Measurements from ENCODE around the gene ARPC2. TPM values are rescaled to one million over a fixed set of nuclear protein-coding genes. Genes with fewer than 3 reads are reported as not detected.

Gene ARPC2
- total and polyA plus RNA-seq, 2 donors, result 206 to 256 TPM

DNA sequence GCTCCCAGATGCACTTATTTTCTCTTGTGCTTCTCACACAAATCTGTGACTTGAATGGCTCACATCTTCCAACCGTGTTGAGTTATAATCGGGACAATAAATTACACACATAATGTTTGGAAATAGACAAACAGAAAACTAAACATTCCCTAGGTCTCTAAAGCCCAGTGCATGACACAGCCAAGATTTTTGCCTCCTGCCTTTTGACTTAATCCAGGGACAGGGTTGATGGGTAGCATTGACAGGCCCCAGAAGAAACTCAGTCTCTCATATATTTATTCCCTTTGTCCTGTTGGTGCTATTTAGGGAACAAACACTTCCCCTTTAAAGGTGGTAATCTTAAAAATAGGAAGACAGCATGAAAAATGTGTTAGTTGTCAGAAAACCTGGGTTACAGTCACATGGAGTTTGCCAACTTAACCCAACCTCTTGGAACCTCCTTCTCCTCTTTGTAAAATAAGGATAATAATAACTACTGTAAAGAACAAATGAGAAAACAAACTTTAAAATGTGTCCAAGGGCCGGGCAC lies 24.0 kb upstream of the ARPC2 start:
- no peak for DNase-seq (ENCODE audit: extremely low spot score)
- 35% methylated on average over 3 of the region's 3 CpGs for WGBS
- Histone ChIP-seq H3K4me1 (ENCODE audit: insufficient read depth) (no peaks in the 10 kb centered on the region), H3K36me3 (ENCODE audit: insufficient read depth) (no peaks in the 10 kb centered on the region), H3K27ac (ENCODE audit: low read depth) (no peak overlapping the region), H3K4me3 (ENCODE audit: low read depth, low read length) (no peak overlapping the region)

GRCh38 chr2:218193701-218194100 lies 23.3 kb upstream of the ARPC2 start:
- no peak for DNase-seq (ENCODE audit: extremely low spot score)
- H3K4me3 ChIP-seq (ENCODE audit: low read depth, low read length), result no peak overlapping the region
- no peaks in the 10 kb centered on the region for H3K4me1 ChIP-seq (ENCODE audit: insufficient read depth)
- 88% methylated on average over 4 of the region's 4 CpGs for WGBS
- no peak overlapping the region for H3K27ac ChIP-seq (ENCODE audit: low read depth)
- H3K36me3 ChIP-seq (ENCODE audit: insufficient read depth), result no peaks in the 10 kb centered on the region

DNA sequence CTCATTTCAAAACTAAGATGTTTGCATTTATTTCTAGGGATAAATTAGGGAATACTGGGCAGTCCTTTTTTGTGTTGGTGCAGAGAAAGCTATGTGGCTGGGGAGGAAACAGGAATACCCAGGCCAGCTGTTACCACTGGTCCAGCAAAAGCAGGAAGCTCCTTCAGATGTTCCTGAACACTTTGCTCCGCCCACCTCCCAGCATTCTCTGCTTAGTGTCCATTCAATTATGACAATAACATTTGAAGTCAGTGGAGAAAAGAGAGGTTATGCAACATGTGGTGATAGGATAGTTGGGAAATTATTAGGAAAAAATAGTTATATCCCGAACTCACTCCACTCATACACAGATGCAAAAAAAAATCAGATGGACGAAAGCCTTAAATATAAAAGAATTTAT lies 22.1 kb upstream of the ARPC2 start:
- Histone ChIP-seq H3K4me1 (ENCODE audit: insufficient read depth) (no peaks in the 10 kb centered on the region), H3K4me3 (ENCODE audit: low read depth, low read length) (no peak overlapping the region), H3K36me3 (ENCODE audit: insufficient read depth) (no peaks in the 10 kb centered on the region), H3K27ac (ENCODE audit: low read depth) (no peak overlapping the region)
- WGBS, result 90% methylated on average over 3 of the region's 3 CpGs
- no peak for DNase-seq (ENCODE audit: extremely low spot score)

DNA sequence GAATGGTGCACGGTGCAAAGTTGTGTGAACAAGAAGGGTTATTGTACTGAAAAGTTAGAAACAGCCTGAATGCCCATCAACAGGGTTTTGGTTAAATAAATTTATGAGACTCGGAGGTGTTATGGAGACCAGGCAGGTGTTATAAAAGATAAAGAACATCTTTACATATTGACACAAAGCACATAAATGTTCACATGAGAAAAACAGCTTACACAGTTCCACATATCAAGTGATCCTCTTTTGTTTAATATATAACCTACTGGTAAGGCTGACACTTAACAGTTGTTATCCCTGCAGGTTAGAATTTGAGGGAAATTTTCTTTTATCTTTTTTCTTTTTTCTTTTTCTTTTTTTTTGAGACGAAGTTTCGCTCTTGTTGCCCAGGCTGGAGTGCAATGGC lies 20.0 kb upstream of the ARPC2 start:
- WGBS, result 83% methylated on average over 4 of the region's 4 CpGs
- H3K36me3 ChIP-seq (ENCODE audit: insufficient read depth), result no peaks in the 10 kb centered on the region
- no peak for DNase-seq (ENCODE audit: extremely low spot score)
- H3K4me1 ChIP-seq (ENCODE audit: insufficient read depth), result no peaks in the 10 kb centered on the region
- no peak overlapping the region for H3K4me3 ChIP-seq (ENCODE audit: low read depth, low read length)
- no peak overlapping the region for H3K27ac ChIP-seq (ENCODE audit: low read depth)

GRCh38 chr2:218202266-218202665 lies 14.7 kb upstream of the ARPC2 start:
- Histone ChIP-seq H3K27ac (ENCODE audit: low read depth) (no peak overlapping the region), H3K4me3 (ENCODE audit: low read depth, low read length) (no peak overlapping the region), H3K36me3 (ENCODE audit: insufficient read depth) (no peaks in the 10 kb centered on the region), H3K4me1 (ENCODE audit: insufficient read depth) (no peaks in the 10 kb centered on the region)
- DNase-seq (ENCODE audit: extremely low spot score), result no peak
- WGBS, result 90% methylated on average over 3 of the region's 3 CpGs

GRCh38 chr2:218209078-218209477 lies 7.9 kb upstream of the ARPC2 start:
- no peaks in the 10 kb centered on the region for H3K4me1 ChIP-seq (ENCODE audit: insufficient read depth)
- no peaks in the 10 kb centered on the region for H3K36me3 ChIP-seq (ENCODE audit: insufficient read depth)
- WGBS, result 97% methylated on average over 3 of the region's 3 CpGs
- H3K27ac ChIP-seq (ENCODE audit: low read depth), result no peak overlapping the region
- no peak overlapping the region for H3K4me3 ChIP-seq (ENCODE audit: low read depth, low read length)
- no peak for DNase-seq (ENCODE audit: extremely low spot score)

DNA sequence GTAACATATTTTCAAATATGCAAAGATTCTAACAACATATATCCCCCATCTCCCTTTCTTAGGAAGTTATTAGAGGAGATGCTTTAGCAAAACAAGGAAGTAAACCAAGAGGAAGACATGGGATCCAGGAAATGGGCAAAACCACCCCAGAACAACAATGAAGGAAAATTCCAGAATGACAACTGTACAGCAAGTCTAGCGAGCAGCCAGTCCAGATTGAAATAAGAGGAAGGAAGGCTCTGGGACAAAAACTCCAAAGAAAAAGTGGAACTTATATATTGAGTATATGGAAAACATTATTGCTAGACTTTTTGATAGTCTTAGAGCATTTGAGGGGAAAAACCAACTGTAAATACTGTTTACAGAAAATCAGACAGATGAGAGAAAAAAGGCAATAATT lies 2.9 kb upstream of the ARPC2 start:
- Histone ChIP-seq H3K4me3 (ENCODE audit: low read depth, low read length) (no peak overlapping the region), H3K36me3 (ENCODE audit: insufficient read depth) (no peaks in the 10 kb centered on the region), H3K27ac (ENCODE audit: low read depth) (no peak overlapping the region), H3K4me1 (ENCODE audit: insufficient read depth) (no peaks in the 10 kb centered on the region)
- WGBS, result 86% methylated on average over 1 of the region's 1 CpG
- DNase-seq (ENCODE audit: extremely low spot score), result no peak

- 40% methylated on average over 9 of the region's 9 CpGs for WGBS
- H3K36me3 ChIP-seq (ENCODE audit: insufficient read depth), result no peaks in the 10 kb centered on the region
These were observed 684 bp upstream of the ARPC2 start for GRCh38 chr2:218216336-218216673.

GRCh38 chr2:218217360-218218267 lies 625 bp downstream of the ARPC2 start:
- no peaks in the 10 kb centered on the region for H3K4me1 ChIP-seq (ENCODE audit: insufficient read depth)
- no peak for DNase-seq (ENCODE audit: extremely low spot score)
- peak overlapping the region; percentile 91 for H3K4me3 ChIP-seq (ENCODE audit: low read depth, low read length)
- peak overlapping the region; percentile 98 for H3K27ac ChIP-seq (ENCODE audit: low read depth)
- WGBS, result under 1% methylated on average over 47 of the region's 47 CpGs
- H3K36me3 ChIP-seq (ENCODE audit: insufficient read depth), result no peaks in the 10 kb centered on the region

More at GRCh38 chr2:218216336-218216673, 684 bp upstream of the ARPC2 start:
- Histone ChIP-seq H3K27ac (ENCODE audit: low read depth) (peak overlapping the region; percentile 98), H3K4me3 (ENCODE audit: low read depth, low read length) (peak overlapping the region; percentile 91), H3K4me1 (ENCODE audit: insufficient read depth) (no peaks in the 10 kb centered on the region)
- no peak for DNase-seq (ENCODE audit: extremely low spot score)

DNA sequence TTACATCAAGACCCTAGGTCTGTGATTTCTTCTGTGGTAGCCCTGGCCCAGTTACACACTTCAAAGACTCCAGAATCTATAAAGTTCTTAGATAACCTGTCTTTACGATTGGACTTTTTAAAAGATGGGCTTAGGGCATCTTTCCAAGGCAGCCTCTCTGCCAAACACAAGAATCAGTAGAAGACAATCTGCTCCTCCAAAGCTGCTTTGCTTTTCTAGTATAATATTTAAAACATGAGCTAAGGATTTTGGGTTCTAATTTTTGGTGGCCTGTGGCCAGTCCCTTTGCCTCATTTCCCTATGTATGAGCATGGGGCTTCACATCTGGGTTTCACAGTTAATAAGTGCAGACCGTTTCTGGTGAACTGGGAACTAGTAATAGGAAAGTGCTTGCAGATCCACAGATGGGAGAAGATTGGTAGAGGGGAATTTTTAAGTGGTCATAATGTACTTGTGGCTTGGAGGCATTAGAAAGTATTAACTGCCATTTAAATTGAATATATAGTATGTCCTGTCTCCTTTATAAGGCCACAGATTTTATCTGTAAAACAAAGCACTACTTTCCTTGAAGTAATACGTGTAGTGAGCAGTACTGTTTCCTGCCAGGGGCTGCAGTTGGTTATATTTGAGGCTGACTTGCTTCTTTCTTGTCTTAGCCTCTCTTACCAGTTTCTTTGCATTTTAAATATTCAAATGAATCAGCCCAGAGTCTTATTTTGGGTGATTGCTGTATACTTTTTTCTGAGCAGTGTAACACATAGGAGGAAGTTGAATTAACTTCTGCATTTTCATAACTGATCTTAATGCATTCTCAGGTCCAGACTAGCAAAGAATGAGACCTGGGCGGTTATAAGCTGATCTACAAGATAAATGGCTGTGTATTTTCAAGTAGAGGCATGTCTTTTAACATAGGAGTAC lies 1.5 kb downstream of the ARPC2 start:
- H3K36me3 ChIP-seq (ENCODE audit: insufficient read depth), result peaks cover under 1% of the 10 kb centered on the region
- WGBS, result 12% methylated on average over 4 of the region's 4 CpGs
- DNase-seq (ENCODE audit: extremely low spot score), result peak; percentile 72
- H3K4me1 ChIP-seq (ENCODE audit: insufficient read depth), result no peaks in the 10 kb centered on the region
- peak overlapping the region; percentile 91 for H3K4me3 ChIP-seq (ENCODE audit: low read depth, low read length)
- peak overlapping the region; percentile 98 for H3K27ac ChIP-seq (ENCODE audit: low read depth)

DNA sequence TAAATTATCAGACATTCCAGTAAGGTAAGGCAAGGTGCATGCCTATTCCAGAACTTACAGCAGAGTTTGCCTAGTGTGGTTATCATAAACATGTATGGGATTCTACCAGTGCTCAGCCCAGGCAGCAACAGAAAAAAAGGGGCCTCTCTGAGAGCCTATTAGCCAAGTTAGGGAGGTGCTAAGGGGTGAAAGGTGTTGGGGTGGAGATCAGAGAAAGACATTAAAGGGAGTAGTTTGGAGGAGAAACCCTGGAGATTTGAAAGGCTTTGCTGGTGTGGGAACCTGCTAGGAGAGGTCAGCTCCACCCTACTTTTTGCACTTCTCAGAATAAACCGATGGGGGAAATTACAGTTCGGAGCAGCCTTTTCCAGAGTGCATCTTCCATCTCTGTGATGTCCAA lies 2.9 kb downstream of the ARPC2 start:
- H3K4me1 ChIP-seq (ENCODE audit: insufficient read depth), result no peaks in the 10 kb centered on the region
- peak overlapping the region; percentile 62 for H3K27ac ChIP-seq (ENCODE audit: low read depth)
- peaks cover 5% of the 10 kb centered on the region for H3K36me3 ChIP-seq (ENCODE audit: insufficient read depth)
- H3K4me3 ChIP-seq (ENCODE audit: low read depth, low read length), result no peak overlapping the region
- 48% methylated on average over 2 of the region's 2 CpGs for WGBS
- DNase-seq (ENCODE audit: extremely low spot score), result no peak

GRCh38 chr2:218221000-218221399 lies 4.0 kb downstream of the ARPC2 start:
- WGBS, result 70% methylated on average over 5 of the region's 5 CpGs
- Histone ChIP-seq H3K36me3 (ENCODE audit: insufficient read depth) (peaks cover 5% of the 10 kb centered on the region), H3K4me1 (ENCODE audit: insufficient read depth) (no peaks in the 10 kb centered on the region), H3K4me3 (ENCODE audit: low read depth, low read length) (no peak overlapping the region), H3K27ac (ENCODE audit: low read depth) (no peak overlapping the region)
- DNase-seq (ENCODE audit: extremely low spot score), result no peak

- Histone ChIP-seq H3K27ac (ENCODE audit: low read depth) (peak overlapping the region; percentile 23), H3K4me3 (ENCODE audit: low read depth, low read length) (no peak overlapping the region)
These were observed 6.1 kb downstream of the ARPC2 start for GRCh38 chr2:218223046-218223445.

More at GRCh38 chr2:218223046-218223445, 6.1 kb downstream of the ARPC2 start:
- no peaks in the 10 kb centered on the region for H3K4me1 ChIP-seq (ENCODE audit: insufficient read depth)
- H3K36me3 ChIP-seq (ENCODE audit: insufficient read depth), result peaks cover 5% of the 10 kb centered on the region
- DNase-seq (ENCODE audit: extremely low spot score), result no peak
- 72% methylated on average over 5 of the region's 5 CpGs for WGBS
